Adipose tissue (tissue), 3 donors: ENCODE measurements around the gene SH3D19. TPM values are rescaled to one million over a fixed set of nuclear protein-coding genes. Genes with fewer than 3 reads are reported as not detected.

Source experiments
- H3K27ac ChIP-seq: one replicate; pipeline ENCODE4 v1.5.1; 2013; ENCODE audit warnings: low read depth, low read length
- WGBS, 3 donors: extraction: QIAGEN DNeasy Blood & Tissue Kit; methylation state at CpG; one replicate each; pipeline ENCODE4 v1.1.7; 2013; 5-methylcytosine and 5-hydroxymethylcytosine counted together
- polyA plus RNA-seq, 3 donors: library from polyadenylated mRNA; stranded (reverse); fragments of 200-250 nt; gene quantifications; one replicate each; pipeline ENCODE4 v1.2.3, GENCODE V29; 2013
- donor health status: healthy with polysubstance abuse.
- donor health status: Bipolar disorder and iron deficiency.
- donor health status: healthy.

Gene SH3D19
- polyA plus RNA-seq, 3 donors, result 9.0 to 163 (median 49.0) TPM

- 49 to 62% (median 54%) methylated on average over 2 of the region's 2 CpGs for WGBS, 3 donors
- no peak overlapping the region for H3K27ac ChIP-seq
Observed at GRCh38 chr4:151217326-151217725, 108.1 kb downstream of the SH3D19 start.

DNA sequence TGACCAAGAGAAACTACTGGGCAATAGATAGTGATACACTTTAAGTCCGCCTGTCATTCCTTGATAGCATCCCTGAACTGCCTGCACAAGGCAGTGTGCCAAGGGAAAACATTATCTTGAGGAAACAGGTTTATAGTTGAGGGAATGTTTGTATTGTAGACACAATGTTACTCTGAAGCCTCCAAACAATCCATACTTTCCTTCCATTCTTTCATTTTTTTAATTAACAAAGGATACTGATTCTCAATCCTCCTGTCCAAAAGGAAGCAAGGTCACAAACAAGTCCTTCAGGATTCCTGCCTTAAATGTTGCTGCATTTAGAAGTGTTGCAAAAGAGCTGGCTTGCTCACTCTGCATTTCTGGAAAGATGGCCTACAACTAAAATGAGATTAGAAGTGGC is 110.1 kb downstream of the SH3D19 start:
- no peak overlapping the region for H3K27ac ChIP-seq

DNA sequence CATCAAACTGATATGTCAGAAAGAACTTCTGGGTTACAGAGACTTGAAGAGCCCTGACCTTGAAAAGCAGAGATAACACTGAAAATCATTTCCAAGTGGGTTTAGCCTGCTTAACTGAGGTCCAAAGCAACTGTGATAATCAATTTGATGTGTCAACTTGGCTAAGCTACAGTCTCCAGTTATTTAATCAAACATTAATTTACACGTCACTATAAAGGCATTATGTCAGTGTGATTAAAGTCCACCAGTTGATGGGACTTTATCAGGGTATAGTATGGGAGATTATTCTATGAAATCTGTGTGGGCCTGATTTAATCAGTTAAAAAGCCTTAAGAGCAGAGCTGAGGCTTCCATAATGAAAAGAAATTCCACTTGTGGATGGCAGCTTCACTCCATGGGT is 117.5 kb downstream of the SH3D19 start:
- H3K27ac ChIP-seq, result no peak overlapping the region

More for the DNA sequence above, 110.1 kb downstream of the SH3D19 start:
- 79 to 86% (median 83%) methylated on average over 1 of the region's 1 CpG for WGBS, 3 donors

GRCh38 chr4:151207186-151207585 is 118.2 kb downstream of the SH3D19 start:
- H3K27ac ChIP-seq, result no peak overlapping the region
- 43 to 68% (median 59%) methylated on average over 1 of the region's 1 CpG for WGBS, 3 donors

More for the DNA sequence above, 117.5 kb downstream of the SH3D19 start:
- WGBS, 3 donors, result 37 to 96% (median 91%) methylated on average over 1 of the region's 1 CpG

- no peak overlapping the region for H3K27ac ChIP-seq
Observed at GRCh38 chr4:151206241-151207005, 119.0 kb downstream of the SH3D19 start.

DNA sequence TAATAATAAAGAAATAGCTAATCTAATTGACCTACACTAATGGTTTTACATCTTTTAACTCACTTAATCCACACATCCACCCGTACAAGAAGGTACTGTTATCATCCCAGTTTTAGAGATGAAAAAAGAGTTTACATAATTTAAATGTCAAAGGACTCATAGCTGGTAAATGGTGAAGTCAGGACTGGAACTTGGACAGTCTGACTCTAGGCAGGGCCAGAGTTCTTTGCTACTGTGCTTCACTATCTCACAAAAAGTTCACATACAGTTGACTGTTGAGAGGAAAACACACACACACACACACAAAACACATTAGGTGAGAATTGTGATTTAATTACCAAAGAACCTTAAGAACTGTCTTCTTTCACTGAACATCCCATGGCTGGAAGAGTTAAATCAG is 119.7 kb downstream of the SH3D19 start:
- no peak overlapping the region for H3K27ac ChIP-seq
- WGBS, 3 donors, result 44 to 66% (median 47%) methylated on average over 1 of the region's 1 CpG

More at GRCh38 chr4:151206241-151207005, 119.0 kb downstream of the SH3D19 start:
- WGBS, 3 donors, result 34 to 69% (median 34%) methylated on average over 3 of the region's 3 CpGs

DNA sequence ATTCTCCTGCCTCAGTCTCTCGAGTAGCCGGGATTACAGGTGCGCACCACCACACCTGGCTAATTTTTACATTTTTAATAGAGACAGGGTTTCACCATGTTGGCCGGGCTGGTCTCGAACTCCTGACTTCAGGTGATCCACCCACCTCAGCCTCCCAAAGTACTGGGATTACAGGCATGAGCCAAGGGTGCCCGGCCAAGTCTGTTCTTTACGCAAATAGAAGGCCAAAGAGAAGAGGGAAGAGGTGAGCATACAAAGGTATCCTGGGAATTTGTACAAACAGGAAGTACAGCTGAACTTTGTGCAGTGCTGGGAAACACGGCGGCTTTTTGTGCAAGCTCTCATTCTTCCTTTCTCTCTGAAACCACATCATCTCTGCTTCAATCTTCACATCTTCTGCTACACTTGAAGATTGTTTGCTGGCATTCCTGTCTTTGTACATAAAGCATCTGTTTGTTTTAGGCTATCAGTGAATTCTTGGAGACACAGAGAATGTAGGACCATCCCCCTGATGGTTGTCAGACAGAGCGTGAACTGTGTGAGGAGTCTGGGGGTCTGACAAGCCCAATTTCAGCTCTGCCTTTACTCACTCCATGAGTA is 120.4 kb downstream of the SH3D19 start:
- 79 to 88% (median 83%) methylated on average over 10 of the region's 10 CpGs for WGBS, 3 donors
- H3K27ac ChIP-seq, result no peak overlapping the region

DNA sequence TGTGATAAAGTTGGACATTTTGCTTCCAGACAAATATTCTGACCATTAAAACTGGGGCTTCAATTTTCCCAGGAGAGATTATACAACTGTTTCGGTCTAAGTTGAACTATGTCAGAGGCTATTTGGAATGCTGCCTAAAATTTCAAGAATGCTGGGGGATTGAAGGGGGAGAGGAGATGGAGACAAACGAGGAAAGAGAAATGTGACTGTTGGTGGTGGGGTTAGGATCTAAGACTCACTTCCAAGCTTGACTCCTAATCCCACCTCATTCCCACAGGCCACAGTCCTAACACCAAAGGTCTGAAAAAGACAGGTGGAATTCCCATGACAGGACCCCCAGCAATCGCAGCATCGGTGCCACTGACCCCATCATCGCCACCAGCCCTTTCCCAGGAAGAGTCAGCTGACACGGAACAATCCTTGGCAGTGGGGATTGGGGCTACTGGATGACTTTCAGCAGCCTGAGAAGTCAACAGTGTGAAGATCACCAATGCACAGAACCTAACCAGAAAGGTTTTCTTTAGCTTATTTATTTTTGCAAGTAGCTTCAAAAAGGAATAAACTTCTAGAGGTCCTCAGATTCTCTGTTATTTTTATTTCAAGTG is 122.5 kb downstream of the SH3D19 start:
- no peak overlapping the region for H3K27ac ChIP-seq
- whole genome bisulfite sequencing, 3 donors, result 39 to 82% (median 52%) methylated on average over 6 of the region's 6 CpGs

GRCh38 chr4:151202381-151202780 is 123.0 kb downstream of the SH3D19 start:
- no peak overlapping the region for H3K27ac ChIP-seq
- 74 to 89% (median 76%) methylated on average over 2 of the region's 2 CpGs for WGBS, 3 donors

GRCh38 chr4:151199319-151200190 is 125.8 kb downstream of the SH3D19 start:
- H3K27ac ChIP-seq, result no peak overlapping the region
- WGBS, 3 donors, result 57 to 85% (median 72%) methylated on average over 6 of the region's 6 CpGs

GRCh38 chr4:151198748-151199147 is 126.7 kb downstream of the SH3D19 start:
- H3K27ac ChIP-seq, result no peak overlapping the region

GRCh38 chr4:151197247-151197646 is 128.2 kb downstream of the SH3D19 start:
- no peak overlapping the region for H3K27ac ChIP-seq

More at GRCh38 chr4:151198748-151199147, 126.7 kb downstream of the SH3D19 start:
- 59 to 66% (median 64%) methylated on average over 3 of the region's 3 CpGs for WGBS, 3 donors

DNA sequence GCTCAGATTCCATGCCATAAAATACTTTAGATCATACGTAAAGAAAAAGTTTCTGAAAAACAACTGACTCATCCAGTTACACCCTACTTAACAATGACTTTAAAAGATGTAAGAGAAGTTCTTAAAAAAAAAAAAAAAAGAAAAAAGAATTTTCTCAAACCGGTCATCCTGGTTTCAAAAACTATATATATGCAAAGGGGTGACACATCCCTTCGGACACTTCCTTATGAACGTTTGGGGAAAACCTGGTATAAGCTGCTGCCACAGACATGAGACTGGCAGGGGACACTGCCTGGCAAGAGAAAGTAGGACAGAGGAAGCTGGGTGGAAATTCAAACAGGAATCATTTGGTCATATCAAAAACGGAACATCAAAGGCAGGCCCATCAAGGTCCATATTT is 129.6 kb downstream of the SH3D19 start:
- H3K27ac ChIP-seq, result no peak overlapping the region
- WGBS, 3 donors, result 23 to 54% (median 25%) methylated on average over 5 of the region's 5 CpGs

More at GRCh38 chr4:151197247-151197646, 128.2 kb downstream of the SH3D19 start:
- 54 to 86% (median 66%) methylated on average over 6 of the region's 6 CpGs for whole genome bisulfite sequencing, 3 donors

- H3K27ac ChIP-seq, result no peak overlapping the region
- 96 to 99% (median 97%) methylated on average over 2 of the region's 2 CpGs for WGBS, 3 donors
Observed at GRCh38 chr4:151193414-151193813, 132.0 kb downstream of the SH3D19 start.

DNA sequence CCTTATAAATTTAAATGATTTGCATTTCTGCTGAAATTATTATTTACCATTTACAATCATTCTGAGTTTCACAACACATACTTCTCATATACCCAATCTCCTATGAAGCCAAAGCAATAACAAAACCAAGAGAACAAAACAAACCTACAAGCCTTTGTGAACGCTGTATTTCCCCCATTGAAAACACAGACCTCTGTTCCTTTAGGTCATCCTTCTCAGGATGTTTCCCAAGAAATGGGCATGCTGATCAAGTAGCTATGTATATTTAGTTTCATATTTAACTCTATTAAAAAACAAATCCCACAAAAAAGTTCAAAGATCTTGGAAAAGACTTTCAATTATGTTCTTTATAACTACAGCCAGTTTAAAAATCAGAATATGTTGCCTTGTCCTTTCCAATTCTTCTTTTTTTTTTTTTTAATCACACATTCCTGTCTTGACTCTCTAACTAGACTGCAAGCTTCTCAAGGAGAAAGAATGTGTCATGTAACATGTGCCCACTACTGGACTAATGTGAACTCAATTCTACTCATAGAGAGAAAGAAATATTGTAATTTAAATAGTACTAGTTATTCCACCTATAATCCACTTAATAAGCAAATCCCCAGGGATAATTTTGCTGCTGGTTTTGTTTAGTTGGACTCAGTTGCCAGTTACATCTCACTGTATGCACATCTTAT is 132.7 kb downstream of the SH3D19 start:
- no peak overlapping the region for H3K27ac ChIP-seq
- 91 to 96% (median 92%) methylated on average over 1 of the region's 1 CpG for WGBS, 3 donors

DNA sequence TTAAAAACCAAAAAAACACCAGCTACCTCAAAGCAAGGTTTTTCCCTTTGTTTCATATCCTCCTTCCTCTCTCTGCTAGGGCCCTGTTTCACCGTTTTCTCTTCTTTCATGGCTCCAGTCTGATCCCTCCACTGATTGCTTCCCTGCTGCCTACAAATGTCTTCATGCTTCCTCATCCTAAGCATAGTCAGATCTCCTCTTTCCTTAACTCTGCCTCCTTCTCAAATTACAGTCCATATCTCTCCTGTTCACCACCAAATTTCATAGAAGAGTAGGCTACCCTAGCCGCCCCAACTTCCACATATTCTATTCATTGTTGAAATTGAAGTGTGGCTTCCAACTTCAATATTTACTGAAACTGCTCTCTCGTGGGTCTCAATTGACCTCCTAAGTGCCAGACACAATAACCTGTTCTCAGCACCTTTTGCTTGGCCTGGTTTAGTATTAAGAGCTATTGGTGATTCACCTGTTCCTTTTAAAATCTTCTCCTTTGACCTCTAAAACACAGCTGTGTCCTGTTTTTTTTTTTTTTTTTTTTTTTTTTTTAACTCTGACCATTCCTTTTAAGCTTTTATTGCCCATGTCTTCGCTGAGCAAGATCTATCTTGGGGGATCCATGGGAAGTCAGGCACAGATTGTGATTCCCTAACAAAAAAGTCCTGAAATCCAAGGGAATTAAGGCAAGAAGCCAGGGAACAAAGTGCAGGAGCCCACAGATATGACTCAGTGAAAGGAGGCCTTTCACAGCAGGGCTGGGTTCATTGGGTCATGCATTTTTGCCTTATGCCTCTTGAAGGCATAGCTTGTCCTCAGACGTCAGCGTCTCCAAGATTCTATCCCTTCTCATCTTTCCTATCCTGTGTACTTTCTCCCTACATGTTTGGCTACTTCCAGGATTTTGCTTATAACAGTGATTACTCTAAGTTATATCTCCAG is 140.6 kb downstream of the SH3D19 start:
- H3K27ac ChIP-seq, result no peak overlapping the region
- 78 to 80% (median 80%) methylated on average over 6 of the region's 6 CpGs for WGBS, 3 donors

- H3K27ac ChIP-seq, result no peak overlapping the region
- WGBS, 3 donors, result 82 to 87% (median 84%) methylated on average over 5 of the region's 5 CpGs
Observed at GRCh38 chr4:151182455-151182996, 142.9 kb downstream of the SH3D19 start.
